Gastrocnemius medialis (tissue), 4 donors: Measurements from ENCODE around the gene PDSS2.

Experiments used
- CTCF ChIP-seq, 5 experiments: fragments of 450-650 bp in 3 of 5; fragments of 200-600 bp in 2 of 5; sonication (generic) in 2 of 5; IDR thresholded peaks in 4 of 5; conservative IDR thresholded peaks in 1 of 5; 1 replicate in 4 of 5; 2 replicates in 1 of 5; pipeline ENCODE4 v1.5.1; 2016 to 2019; ENCODE audit warnings: antibody characterized with exemption in 5 of 5, mild to moderate bottlenecking in 3 of 5, moderate library complexity in 3 of 5
- POLR2A ChIP-seq, 2 donors: fragments of 450-650 bp; IDR thresholded peaks; one replicate each; pipeline ENCODE4 v1.6.1; 2017; ENCODE audit warnings: antibody characterized with exemption in 2 of 2, mild to moderate bottlenecking in 2 of 2, moderate library complexity in 2 of 2

GRCh38 chr6:107114926-107115694, 344.3 kb downstream of the PDSS2 start, which contains the start of gene BEND3:
- TF ChIP-seq CTCF (IDR thresholded peaks at IDR 0.05 in 4 of 5, conservative IDR thresholded peaks at IDR 0.05 in 1 of 5) (no peak), POLR2A (IDR thresholded peaks at IDR 0.05) (no peak)
